Ovary (tissue), 9 donors: ENCODE data around the gene KIAA1614. TPM values are rescaled to one million over a fixed set of nuclear protein-coding genes. Genes with fewer than 3 reads are reported as not detected.
"Not testable (repeated sequence)": the region's sequence is repeated elsewhere in the genome, so short reads cannot be mapped to it uniquely, and the experiment has no call there.

Experiments
- DNase-seq, 5 donors: peaks; one replicate each; pipeline ENCODE4 v3.0.0-alpha.2; 2019 to 2020
- H3K27ac ChIP-seq, 2 donors: fragments of 200-600 bp; one replicate each; pipeline versions ENCODE4 v1.5.1 to v1.8.0; 2019 to 2022
- H3K27me3 ChIP-seq: fragments of 200-600 bp; one replicate; pipeline ENCODE4 v1.8.0; 2022
- H3K36me3 ChIP-seq: fragments of 200-600 bp; sonication (generic); one replicate; pipeline ENCODE4 v1.5.1; 2019
- H3K4me1 ChIP-seq: one replicate; pipeline ENCODE4 v1.8.1; 2013; ENCODE audit warnings: mild to moderate bottlenecking, moderate library complexity; ENCODE audit not compliant: insufficient read depth
- H3K4me3 ChIP-seq: fragments of 200-600 bp; sonication (generic); one replicate; pipeline ENCODE4 v1.5.1; 2017
- H3K9me3 ChIP-seq, 2 donors: fragments of 200-600 bp in 1 of 2; sonication (generic) in 1 of 2; one replicate each; pipeline versions ENCODE4 v1.5.1 to v1.8.1; 2013 to 2019; ENCODE audit warnings: mild to moderate bottlenecking in 1 of 2, moderate library complexity in 1 of 2
- EP300 ChIP-seq: sonication (generic); formaldehyde crosslinking; IDR thresholded peaks from one replicate; pipeline ENCODE4 v1.6.1; 2017; ENCODE audit warnings: antibody characterized with exemption
- POLR2A ChIP-seq: fragments of 450-650 bp; IDR thresholded peaks from one replicate; pipeline ENCODE4 v1.6.1; 2017; ENCODE audit warnings: antibody characterized with exemption, mild to moderate bottlenecking, moderate library complexity
- WGBS, 3 donors: extraction: QIAGEN DNeasy Blood & Tissue Kit in 1 of 3; methylation state at CpG; one replicate each; pipeline versions ENCODE4 v1.1.5 to v1.1.7; 2013 to 2017; 5-methylcytosine and 5-hydroxymethylcytosine counted together
- intact Hi-C, 4 donors: fragments of 100-400 bp; cut with DNase I; formaldehyde crosslinking; loops; one replicate each; pipeline versions ENCODE4 v1.11.0 to v1.15.1; 2022 to 2023
- polyA plus RNA-seq, 2 donors: library from polyadenylated mRNA; stranded (reverse); fragments of 200-250 nt in 1 of 2; fragments of 350-450 nt in 1 of 2; fragmentation: Illumina TruSeq in 1 of 2; extraction: RNeasy Lipid Tissue Mini Kit (QIAGEN cat#74804) in 1 of 2; gene quantifications; one replicate each; pipeline ENCODE4 v1.2.3, GENCODE V29; 2013 to 2014
- total RNA-seq, 7 donors: library from RNA; depleted of rRNA in 2 of 7; stranded (reverse); fragments of >200 nt in 2 of 7; fragmentation: NEBNext Ultra II Directional in 3 of 7; extraction: Animal tissue kit (Norgen Biotek cat#: 25700) in 3 of 7; gene quantifications; one replicate each; pipeline versions ENCODE4 v1.1.0 to v1.2.4, GENCODE V29; 2016 to 2023
- TF ChIP-seq, protein P1 (sequence below), 3 donors: fragments of 450-650 bp in 2 of 3; fragments of 200-600 bp in 1 of 3; IDR thresholded peaks; one replicate each; pipeline versions ENCODE4 v1.5.1 to v1.8.0; 2016 to 2022; ENCODE audit warnings: antibody characterized with exemption in 3 of 3, mild to moderate bottlenecking in 1 of 3
- donor health status: DM: no; HTN: no; CAD: no; lungs with moderate emphysema.
- donor health status: DM: no; HTN: no; CAD: no.
- donor health status: Bipolar disorder and iron deficiency.
- donor health status: DM: yes; HTN: yes; CAD: no.
- donor health status: DM: no; HTN: no; CAD: no.
- donor health status: DM: yes; HTN: yes; CAD: no.

The KIAA1614 gene
- total and polyA plus RNA-seq, 9 donors, result 1.1 to 15.1 (median 10.5) TPM

- Histone ChIP-seq H3K4me3 (no peak overlapping the region), H3K36me3 (no peaks in the 10 kb centered on the region), H3K27me3 (no peaks in the 10 kb centered on the region), H3K4me1 (peaks cover 4% of the 10 kb centered on the region), H3K27ac (no peak overlapping the region), H3K9me3 (no peaks in the 10 kb centered on the region)
- DNase-seq, result no peak
- 82 to 92% (median 85%) methylated on average over 15 of the region's 15 CpGs for WGBS, 3 donors
- no peak for TF ChIP-seq POLR2A
- TF ChIP-seq EP300, result no peak
- TF ChIP-seq, protein P1, sequence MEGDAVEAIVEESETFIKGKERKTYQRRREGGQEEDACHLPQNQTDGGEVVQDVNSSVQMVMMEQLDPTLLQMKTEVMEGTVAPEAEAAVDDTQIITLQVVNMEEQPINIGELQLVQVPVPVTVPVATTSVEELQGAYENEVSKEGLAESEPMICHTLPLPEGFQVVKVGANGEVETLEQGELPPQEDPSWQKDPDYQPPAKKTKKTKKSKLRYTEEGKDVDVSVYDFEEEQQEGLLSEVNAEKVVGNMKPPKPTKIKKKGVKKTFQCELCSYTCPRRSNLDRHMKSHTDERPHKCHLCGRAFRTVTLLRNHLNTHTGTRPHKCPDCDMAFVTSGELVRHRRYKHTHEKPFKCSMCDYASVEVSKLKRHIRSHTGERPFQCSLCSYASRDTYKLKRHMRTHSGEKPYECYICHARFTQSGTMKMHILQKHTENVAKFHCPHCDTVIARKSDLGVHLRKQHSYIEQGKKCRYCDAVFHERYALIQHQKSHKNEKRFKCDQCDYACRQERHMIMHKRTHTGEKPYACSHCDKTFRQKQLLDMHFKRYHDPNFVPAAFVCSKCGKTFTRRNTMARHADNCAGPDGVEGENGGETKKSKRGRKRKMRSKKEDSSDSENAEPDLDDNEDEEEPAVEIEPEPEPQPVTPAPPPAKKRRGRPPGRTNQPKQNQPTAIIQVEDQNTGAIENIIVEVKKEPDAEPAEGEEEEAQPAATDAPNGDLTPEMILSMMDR (IDR thresholded peaks at IDR 0.05), result no peak
- intact Hi-C loops, result no loop called here
Measured at GRCh38 chr1:180966744-180967536, 54.2 kb downstream of the KIAA1614 start.

DNA sequence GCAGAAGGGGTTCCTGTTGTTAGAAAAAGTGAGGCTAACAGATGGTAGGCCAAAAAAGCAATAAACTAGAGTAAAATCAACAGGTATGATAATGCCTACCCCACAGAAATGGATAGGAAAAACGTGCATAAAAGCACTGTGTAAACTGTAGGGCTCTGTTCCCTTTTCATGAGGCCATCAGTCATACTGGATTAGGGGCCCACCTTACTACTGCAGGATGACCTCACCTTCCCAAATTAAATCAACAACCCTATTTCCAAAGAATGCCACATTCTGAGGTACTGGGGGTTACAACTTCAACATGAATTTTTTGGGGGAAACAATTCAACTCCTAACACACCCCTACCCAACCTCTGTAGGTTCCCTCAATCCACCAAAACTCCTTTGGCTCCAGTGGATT lies 54.9 kb downstream of the KIAA1614 start:
- TF ChIP-seq POLR2A (no peak), EP300 (no peak)
- TF ChIP-seq, protein P1 (IDR thresholded peaks at IDR 0.05), result no peak
- intact Hi-C loops, result no loop called here
- no peaks in the 10 kb centered on the region for H3K36me3 ChIP-seq
- no peaks in the 10 kb centered on the region for H3K9me3 ChIP-seq
- no peak overlapping the region for H3K4me3 ChIP-seq
- H3K27me3 ChIP-seq, result no peaks in the 10 kb centered on the region
- no peak for DNase-seq
- H3K4me1 ChIP-seq, result peaks cover 2% of the 10 kb centered on the region
- H3K27ac ChIP-seq, result no peak overlapping the region
- WGBS, 3 donors, result 78 to 82% (median 81%) methylated on average over 1 of the region's 1 CpG

DNA sequence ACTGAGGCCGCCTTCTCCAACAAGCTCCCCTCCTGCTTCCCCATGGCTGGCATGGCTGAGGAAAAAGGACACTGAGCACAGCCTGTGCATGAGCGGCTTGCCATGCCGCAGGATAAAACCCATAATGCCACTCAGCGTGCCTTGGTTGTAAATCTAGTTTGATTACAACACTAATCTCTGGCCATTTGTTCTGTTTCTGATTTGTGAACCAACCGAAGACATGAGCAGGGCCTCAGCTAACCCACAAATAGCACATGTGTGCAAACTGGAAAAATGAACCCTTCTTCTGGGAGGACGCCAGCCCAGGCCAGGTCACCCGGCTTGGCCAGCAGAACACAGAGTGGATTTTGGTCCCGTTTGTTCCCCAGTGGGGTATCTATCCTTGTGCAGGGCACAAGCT lies 56.1 kb downstream of the KIAA1614 start:
- H3K27me3 ChIP-seq, intact Hi-C loops, H3K36me3 ChIP-seq, DNase-seq, H3K4me3 ChIP-seq, H3K4me1 ChIP-seq, H3K27ac ChIP-seq, H3K9me3 ChIP-seq: not testable (repeated sequence)
- 92 to 93% (median 92%) methylated on average over 8 of the region's 8 CpGs for WGBS, 3 donors

GRCh38 chr1:180969434-180969833 lies 56.7 kb downstream of the KIAA1614 start:
- WGBS, 3 donors, result 77 to 81% (median 79%) methylated on average over 8 of the region's 8 CpGs
- H3K4me1 ChIP-seq, result no peaks in the 10 kb centered on the region
- intact Hi-C loops, result no loop called here

More at GRCh38 chr1:180969434-180969833, 56.7 kb downstream of the KIAA1614 start:
- H3K27ac ChIP-seq, result no peak overlapping the region
- H3K4me3 ChIP-seq, result no peak overlapping the region
- H3K36me3 ChIP-seq, result no peaks in the 10 kb centered on the region
- DNase-seq, result no peak
- H3K27me3 ChIP-seq, result no peaks in the 10 kb centered on the region
- TF ChIP-seq POLR2A (no peak), EP300 (no peak)
- TF ChIP-seq, protein P1 (IDR thresholded peaks at IDR 0.05), result no peak
- no peaks in the 10 kb centered on the region for H3K9me3 ChIP-seq
